MM.1S (cell line): ENCODE measurements around the gene REC114.

Experiments
- EZH2phosphoT487 ChIP-seq: fragments of 300-600 bp; sonication (generic); IDR thresholded peaks from 2 replicates; pipeline ENCODE4 v1.6.1; 2018; ENCODE audit warnings: antibody characterized with exemption, low read length
- TF ChIP-seq, protein P1 (sequence below): fragments of 300-600 bp; sonication (generic); IDR thresholded peaks from 2 replicates; pipeline ENCODE4 v1.5.1; 2016; ENCODE audit warnings: antibody characterized with exemption, low read length, mixed read lengths

DNA sequence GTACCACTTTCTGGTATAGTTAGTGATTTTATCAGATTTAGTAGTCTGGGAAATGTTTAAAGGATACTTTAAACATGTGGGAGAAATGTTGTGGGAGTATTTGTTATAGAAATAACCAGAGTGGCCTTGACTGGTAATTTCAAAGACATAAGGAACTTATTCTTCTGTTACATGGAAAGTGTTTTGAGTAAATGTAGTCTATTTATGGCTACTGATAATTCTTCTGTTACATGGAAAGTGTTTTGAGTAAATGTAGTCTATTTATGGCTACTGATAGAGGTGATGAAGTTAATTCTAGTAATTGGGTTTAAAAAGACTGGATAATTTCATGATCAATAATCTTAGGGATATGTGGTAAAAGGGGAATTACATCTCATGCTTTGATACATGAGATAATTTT lies 17.7 kb downstream of the REC114 start:
- TF ChIP-seq, protein P1, sequence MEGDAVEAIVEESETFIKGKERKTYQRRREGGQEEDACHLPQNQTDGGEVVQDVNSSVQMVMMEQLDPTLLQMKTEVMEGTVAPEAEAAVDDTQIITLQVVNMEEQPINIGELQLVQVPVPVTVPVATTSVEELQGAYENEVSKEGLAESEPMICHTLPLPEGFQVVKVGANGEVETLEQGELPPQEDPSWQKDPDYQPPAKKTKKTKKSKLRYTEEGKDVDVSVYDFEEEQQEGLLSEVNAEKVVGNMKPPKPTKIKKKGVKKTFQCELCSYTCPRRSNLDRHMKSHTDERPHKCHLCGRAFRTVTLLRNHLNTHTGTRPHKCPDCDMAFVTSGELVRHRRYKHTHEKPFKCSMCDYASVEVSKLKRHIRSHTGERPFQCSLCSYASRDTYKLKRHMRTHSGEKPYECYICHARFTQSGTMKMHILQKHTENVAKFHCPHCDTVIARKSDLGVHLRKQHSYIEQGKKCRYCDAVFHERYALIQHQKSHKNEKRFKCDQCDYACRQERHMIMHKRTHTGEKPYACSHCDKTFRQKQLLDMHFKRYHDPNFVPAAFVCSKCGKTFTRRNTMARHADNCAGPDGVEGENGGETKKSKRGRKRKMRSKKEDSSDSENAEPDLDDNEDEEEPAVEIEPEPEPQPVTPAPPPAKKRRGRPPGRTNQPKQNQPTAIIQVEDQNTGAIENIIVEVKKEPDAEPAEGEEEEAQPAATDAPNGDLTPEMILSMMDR: no peak
- no peak for TF ChIP-seq EZH2phosphoT487
